Suprapubic skin (tissue), 4 donors: ENCODE measurements around the gene JADE2. TPM values are rescaled to one million over a fixed set of nuclear protein-coding genes. Genes with fewer than 3 reads are reported as not detected.

ENCODE experiments used
- DNase-seq, 2 donors: peaks; one replicate each; pipeline ENCODE4 v3.0.0-alpha.2; 2019; ENCODE audit warnings: low spot score in 2 of 2
- H3K27ac ChIP-seq: fragments of 200-600 bp; sonication (generic); one replicate; pipeline ENCODE4 v1.5.1; 2019
- H3K27me3 ChIP-seq: fragments of 200-600 bp; sonication (generic); one replicate; pipeline ENCODE4 v1.5.1; 2019
- H3K36me3 ChIP-seq: fragments of 200-600 bp; sonication (generic); one replicate; pipeline ENCODE4 v1.5.1; 2019
- H3K4me1 ChIP-seq: fragments of 200-600 bp; sonication (generic); one replicate; pipeline ENCODE4 v1.5.1; 2019
- H3K4me3 ChIP-seq: fragments of 200-600 bp; sonication (generic); one replicate; pipeline ENCODE4 v1.5.1; 2019; ENCODE audit warnings: mild to moderate bottlenecking
- H3K9me3 ChIP-seq: fragments of 200-600 bp; sonication (generic); one replicate; pipeline ENCODE4 v1.5.1; 2019
- EP300 ChIP-seq: sonication (generic); formaldehyde crosslinking; IDR thresholded peaks from one replicate; pipeline ENCODE4 v1.6.1; 2017; ENCODE audit warnings: antibody characterized with exemption
- POLR2A ChIP-seq, 2 donors: fragments of 450-650 bp; IDR thresholded peaks; one replicate each; pipeline ENCODE4 v1.6.1; 2017; ENCODE audit warnings: antibody characterized with exemption in 2 of 2, mild to moderate bottlenecking in 2 of 2, moderate library complexity in 2 of 2
- POLR2AphosphoS5 ChIP-seq, 3 donors: sonication (generic); formaldehyde crosslinking; IDR thresholded peaks; one replicate each; pipeline ENCODE4 v1.6.1; 2017; ENCODE audit warnings: antibody characterized with exemption in 3 of 3
- WGBS: methylation state at CpG from one replicate; pipeline ENCODE4 v1.1.5; 2018; 5-methylcytosine and 5-hydroxymethylcytosine counted together
- total RNA-seq, 4 donors: library from RNA; depleted of rRNA; stranded (reverse); fragments of >200 nt; gene quantifications; one replicate each; pipeline ENCODE4 v1.1.0, GENCODE V29; 2016
- TF ChIP-seq, protein P1 (sequence below), 2 donors: fragments of 200-600 bp in 1 of 2; fragments of 450-650 bp in 1 of 2; sonication (generic) in 1 of 2; IDR thresholded peaks; one replicate each; pipeline ENCODE4 v1.5.1; 2016 to 2019; ENCODE audit warnings: antibody characterized with exemption in 2 of 2, mild to moderate bottlenecking in 1 of 2, moderate library complexity in 1 of 2

JADE2 gene
- total RNA-seq, 4 donors from 2014 or later = 31.4 to 62.1 (median 56.6) TPM

DNA sequence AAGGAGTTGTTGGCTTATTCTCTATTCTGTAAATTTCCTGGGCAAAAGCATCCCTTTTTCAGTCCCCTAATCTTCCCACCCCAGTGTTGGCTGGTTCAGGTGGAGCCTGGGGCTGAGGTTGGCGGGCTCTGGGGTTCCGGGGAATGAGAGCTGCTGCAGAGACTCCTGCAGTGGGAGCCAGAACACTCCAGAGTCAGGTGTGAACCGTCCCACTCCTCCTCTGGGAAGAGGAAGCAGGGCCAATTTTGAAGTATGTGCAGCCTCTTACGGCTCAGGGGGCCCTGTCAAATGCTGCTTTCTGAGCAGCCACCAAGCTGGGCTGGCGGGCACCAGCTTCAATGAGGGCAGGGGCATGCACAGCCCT, 42.8 kb downstream of the JADE2 start:
- peaks cover 27% of the 10 kb centered on the region for H3K4me1 ChIP-seq
- no peak overlapping the region for H3K4me3 ChIP-seq
- TF ChIP-seq EP300 (no peak), POLR2AphosphoS5 (IDR thresholded peaks at IDR 0.05) (no peak), POLR2A (IDR thresholded peaks at IDR 0.05) (no peak)
- TF ChIP-seq, protein P1, sequence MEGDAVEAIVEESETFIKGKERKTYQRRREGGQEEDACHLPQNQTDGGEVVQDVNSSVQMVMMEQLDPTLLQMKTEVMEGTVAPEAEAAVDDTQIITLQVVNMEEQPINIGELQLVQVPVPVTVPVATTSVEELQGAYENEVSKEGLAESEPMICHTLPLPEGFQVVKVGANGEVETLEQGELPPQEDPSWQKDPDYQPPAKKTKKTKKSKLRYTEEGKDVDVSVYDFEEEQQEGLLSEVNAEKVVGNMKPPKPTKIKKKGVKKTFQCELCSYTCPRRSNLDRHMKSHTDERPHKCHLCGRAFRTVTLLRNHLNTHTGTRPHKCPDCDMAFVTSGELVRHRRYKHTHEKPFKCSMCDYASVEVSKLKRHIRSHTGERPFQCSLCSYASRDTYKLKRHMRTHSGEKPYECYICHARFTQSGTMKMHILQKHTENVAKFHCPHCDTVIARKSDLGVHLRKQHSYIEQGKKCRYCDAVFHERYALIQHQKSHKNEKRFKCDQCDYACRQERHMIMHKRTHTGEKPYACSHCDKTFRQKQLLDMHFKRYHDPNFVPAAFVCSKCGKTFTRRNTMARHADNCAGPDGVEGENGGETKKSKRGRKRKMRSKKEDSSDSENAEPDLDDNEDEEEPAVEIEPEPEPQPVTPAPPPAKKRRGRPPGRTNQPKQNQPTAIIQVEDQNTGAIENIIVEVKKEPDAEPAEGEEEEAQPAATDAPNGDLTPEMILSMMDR (IDR thresholded peaks at IDR 0.05) = no peak
- H3K9me3 ChIP-seq = no peaks in the 10 kb centered on the region
- H3K27ac ChIP-seq = peak overlapping the region; percentile 23
- DNase-seq = no peak
- WGBS = 58% methylated on average over 5 of the region's 5 CpGs
- peaks cover 87% of the 10 kb centered on the region for H3K36me3 ChIP-seq
- H3K27me3 ChIP-seq = no peaks in the 10 kb centered on the region

DNA sequence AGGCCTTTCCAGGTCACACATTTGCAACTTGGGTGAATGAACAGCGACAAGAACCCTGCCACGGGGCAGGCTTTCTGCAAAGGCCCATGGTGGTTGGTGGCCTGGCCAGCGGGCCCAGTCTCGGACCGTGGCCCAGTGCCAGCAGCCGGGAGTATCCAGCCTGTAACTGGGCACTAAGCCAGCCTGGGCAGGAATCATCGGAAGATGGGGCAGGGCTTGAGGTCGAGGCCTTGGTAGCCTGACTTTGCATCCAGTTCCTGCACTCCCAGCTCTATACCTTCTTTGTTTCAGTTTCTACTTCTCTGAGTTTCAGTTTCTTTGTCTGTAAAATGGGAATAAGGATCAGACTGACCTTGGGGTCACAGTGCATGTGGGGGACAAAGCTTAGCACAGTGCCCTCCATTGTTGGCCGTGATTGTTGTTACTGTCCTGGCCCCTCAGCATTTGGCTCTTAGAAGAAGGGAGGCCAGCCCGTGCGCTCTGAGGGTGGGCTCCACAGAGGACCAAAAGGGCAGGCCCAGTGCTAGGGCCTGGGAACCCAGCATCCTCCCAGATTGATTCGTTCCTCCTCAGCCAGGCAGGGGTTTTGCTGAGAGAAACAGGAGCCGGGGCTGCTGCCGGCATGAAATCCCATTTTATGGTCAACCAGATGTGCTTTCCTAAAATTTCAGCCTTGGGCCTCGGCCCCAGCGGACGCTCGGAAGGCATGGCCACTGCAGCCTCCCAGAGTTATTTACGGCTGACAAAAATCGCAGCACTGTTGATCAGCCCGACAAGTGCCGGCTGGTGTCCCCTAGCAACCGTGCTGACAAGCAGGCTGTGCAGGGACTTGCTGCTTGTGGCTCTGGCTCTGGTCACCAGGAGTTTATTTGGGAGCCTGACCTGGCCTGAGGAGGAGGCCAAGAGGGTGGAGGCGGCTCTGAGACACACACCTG, 43.6 kb downstream of the JADE2 start:
- 33% methylated on average over 8 of the region's 24 CpGs for WGBS
- peaks cover 87% of the 10 kb centered on the region for H3K36me3 ChIP-seq
- peaks cover 27% of the 10 kb centered on the region for H3K4me1 ChIP-seq
- H3K27ac ChIP-seq = peak overlapping the region; percentile 23
- H3K4me3 ChIP-seq = no peak overlapping the region
- peak in 1 of 2 donors; percentile 82 for DNase-seq
- TF ChIP-seq EP300 (no peak), POLR2AphosphoS5 (IDR thresholded peaks at IDR 0.05) (no peak), POLR2A (IDR thresholded peaks at IDR 0.05) (no peak)
- TF ChIP-seq, protein P1 (IDR thresholded peaks at IDR 0.05) = no peak
- no peaks in the 10 kb centered on the region for H3K27me3 ChIP-seq
- no peaks in the 10 kb centered on the region for H3K9me3 ChIP-seq

DNA sequence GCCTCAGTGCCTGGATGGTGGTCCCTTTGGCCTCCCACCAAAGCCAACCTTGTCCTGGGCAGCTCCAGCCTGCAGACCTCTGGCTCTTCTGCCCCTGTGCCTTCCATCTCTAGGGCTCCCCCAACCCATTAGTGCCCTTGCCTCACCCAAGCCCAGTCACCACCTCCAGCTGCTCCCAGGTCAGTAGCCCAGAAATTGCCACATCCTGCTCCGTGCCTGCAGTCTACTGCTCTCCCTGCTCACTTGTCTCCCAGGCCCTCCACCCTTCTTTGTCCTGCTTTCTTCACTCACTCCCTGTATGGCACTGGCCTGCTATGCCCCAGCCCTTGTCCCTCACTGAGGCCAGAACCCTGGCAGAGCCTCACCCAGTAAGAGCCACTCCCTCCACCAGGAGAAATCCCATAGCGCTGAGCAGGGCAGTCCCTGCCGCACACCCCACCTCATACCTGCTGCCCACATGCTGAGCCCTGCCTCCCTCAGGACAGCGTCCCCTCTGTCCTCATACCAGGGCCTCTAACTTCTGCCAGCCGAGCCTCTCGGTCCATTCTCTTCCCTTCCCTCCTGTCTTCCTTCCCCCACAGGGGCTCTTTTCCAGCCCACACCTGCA, 44.4 kb downstream of the JADE2 start:
- H3K9me3 ChIP-seq = no peaks in the 10 kb centered on the region
- WGBS = 80% methylated on average over 5 of the region's 6 CpGs
- no peaks in the 10 kb centered on the region for H3K27me3 ChIP-seq
- no peak overlapping the region for H3K4me3 ChIP-seq
- no peak for DNase-seq
- TF ChIP-seq POLR2AphosphoS5 (IDR thresholded peaks at IDR 0.05) (no peak), EP300 (no peak), POLR2A (IDR thresholded peaks at IDR 0.05) (no peak)
- TF ChIP-seq, protein P1 (IDR thresholded peaks at IDR 0.05) = no peak
- peaks cover 27% of the 10 kb centered on the region for H3K4me1 ChIP-seq
- no peak overlapping the region for H3K27ac ChIP-seq
- H3K36me3 ChIP-seq = peaks cover 87% of the 10 kb centered on the region

DNA sequence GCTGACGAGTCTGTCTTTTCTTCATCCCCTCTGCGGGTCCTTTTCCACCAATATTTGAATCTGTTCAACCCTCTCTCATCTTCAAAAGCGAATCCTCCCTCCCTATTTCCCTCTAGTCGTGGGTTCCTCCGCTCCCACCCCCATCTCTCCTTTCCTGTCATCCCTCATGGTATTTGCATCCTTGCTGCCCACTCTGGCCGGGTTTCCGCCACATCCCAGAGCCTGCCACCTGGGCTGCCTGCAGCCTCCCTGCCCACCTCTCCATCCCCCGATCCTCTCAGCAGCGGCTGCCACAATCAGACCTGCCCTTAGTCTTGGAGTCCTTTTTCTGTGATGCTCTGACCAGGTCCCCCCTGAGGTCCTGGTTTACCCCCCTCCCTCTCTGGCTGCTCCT, 44.9 kb downstream of the JADE2 start:
- DNase-seq = no peak
- Histone ChIP-seq H3K36me3 (peaks cover 87% of the 10 kb centered on the region), H3K9me3 (no peaks in the 10 kb centered on the region), H3K27ac (no peak overlapping the region), H3K4me1 (peaks cover 27% of the 10 kb centered on the region), H3K4me3 (no peak overlapping the region), H3K27me3 (no peaks in the 10 kb centered on the region)
- WGBS = 91% methylated on average over 9 of the region's 9 CpGs
- TF ChIP-seq, protein P1 (IDR thresholded peaks at IDR 0.05) = no peak
- TF ChIP-seq POLR2AphosphoS5 (IDR thresholded peaks at IDR 0.05) (no peak), POLR2A (IDR thresholded peaks at IDR 0.05) (no peak), EP300 (no peak)

DNA sequence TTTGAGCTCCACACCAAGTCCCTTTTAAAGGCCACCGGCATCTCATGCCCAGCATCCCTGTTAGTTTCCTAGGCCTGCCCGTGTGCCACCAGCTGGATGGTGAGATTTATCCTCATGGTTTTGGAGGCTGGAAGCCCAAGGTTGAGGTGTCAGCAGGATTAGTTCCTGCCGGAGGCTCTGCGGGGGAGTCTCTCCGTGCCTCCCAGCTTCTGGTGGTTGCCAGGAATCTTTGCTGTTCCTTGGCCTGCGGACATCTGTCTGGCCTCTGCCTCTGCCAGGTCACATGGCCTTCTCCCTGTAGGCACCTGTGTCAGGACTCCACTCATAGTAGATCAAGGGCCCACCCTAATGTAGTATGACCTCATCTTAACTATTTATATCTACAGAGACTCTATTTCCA, 45.4 kb downstream of the JADE2 start:
- H3K27ac ChIP-seq = no peak overlapping the region
- peaks cover 87% of the 10 kb centered on the region for H3K36me3 ChIP-seq
- no peak overlapping the region for H3K4me3 ChIP-seq
- TF ChIP-seq, protein P1 (IDR thresholded peaks at IDR 0.05) = no peak
- TF ChIP-seq POLR2AphosphoS5 (IDR thresholded peaks at IDR 0.05) = no peak
- TF ChIP-seq EP300 = no peak
- TF ChIP-seq POLR2A (IDR thresholded peaks at IDR 0.05) = no peak
- H3K4me1 ChIP-seq = peaks cover 27% of the 10 kb centered on the region
- no peak for DNase-seq
- WGBS = 90% methylated on average over 3 of the region's 6 CpGs
- no peaks in the 10 kb centered on the region for H3K27me3 ChIP-seq
- no peaks in the 10 kb centered on the region for H3K9me3 ChIP-seq
